Measurements from ENCODE around the gene PRPF19. TPM values are rescaled to one million over a fixed set of nuclear protein-coding genes. Genes with fewer than 3 reads are reported as not detected.

PRPF19 gene
- total and polyA plus RNA-seq, 4 experiments from 2014 or later: 10.8 to 99.2 (median 57.2) TPM

DNA sequence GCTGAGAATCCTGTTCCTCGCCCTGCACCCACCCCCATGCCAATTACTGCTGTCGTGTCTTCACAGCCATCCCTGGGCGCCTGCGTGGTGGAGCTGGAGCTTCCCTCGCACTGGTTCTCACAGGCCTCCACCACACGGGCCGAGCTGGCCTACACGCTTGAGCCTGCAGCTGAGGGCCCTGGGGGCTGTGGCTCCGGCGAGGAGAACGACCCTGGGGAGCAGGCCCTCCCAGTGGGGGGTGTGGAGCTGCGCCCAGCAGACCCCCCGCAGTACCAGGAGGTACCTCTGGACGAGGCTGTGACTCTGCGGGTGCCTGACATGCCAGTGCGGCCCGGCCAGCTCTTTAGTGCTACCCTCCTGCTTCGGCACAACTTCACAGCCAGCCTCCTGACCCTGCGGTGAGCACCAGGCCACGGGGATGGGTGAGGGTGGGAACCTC lies 22.2 kb upstream of the PRPF19 start:
- Mint-ChIP-seq H3K27me3 (peaks cover 7% of the 10 kb centered on the region in 2 donors), H3K4me1 (peaks cover 3 to 18% (median 8%) of the 10 kb centered on the region in 4 donors), H3K9me3 (no peaks in the 10 kb centered on the region), H3K4me3 (no peak overlapping the region), H3K36me3 (no peaks in the 10 kb centered on the region), H3K27ac (no peak overlapping the region)
- Histone ChIP-seq H3K4me1 (ENCODE audit: insufficient read depth, low read length) (peaks cover 17% of the 10 kb centered on the region), H3K27ac (ENCODE audit: low read depth, low read length) (no peak overlapping the region), H3K27me3 (ENCODE audit: insufficient read depth, low read length) (peaks cover 11% of the 10 kb centered on the region), H3K9me3 (ENCODE audit: control insufficient read depth in 1 of 2, low read length in 2 of 2) (no peaks in the 10 kb centered on the region), H3K36me3 (ENCODE audit: insufficient read depth, low read length) (no peaks in the 10 kb centered on the region), H3K4me3 (ENCODE audit: low read length in 2 of 2) (no peak overlapping the region)
- DNase-seq: no peak
- ChIA-PET POLR2A (ENCODE audit: partially characterized antibody) (interaction anchor here (0.6 kb wide), 1 partner anchor 19 kb away, joined by 3 read pairs; no protein-coding TSS in a partner anchor), CTCF (ENCODE audit: partially characterized antibody) (no interaction called here)
- intact Hi-C loops (cut with micrococcal nuclease): no loop called here

DNA sequence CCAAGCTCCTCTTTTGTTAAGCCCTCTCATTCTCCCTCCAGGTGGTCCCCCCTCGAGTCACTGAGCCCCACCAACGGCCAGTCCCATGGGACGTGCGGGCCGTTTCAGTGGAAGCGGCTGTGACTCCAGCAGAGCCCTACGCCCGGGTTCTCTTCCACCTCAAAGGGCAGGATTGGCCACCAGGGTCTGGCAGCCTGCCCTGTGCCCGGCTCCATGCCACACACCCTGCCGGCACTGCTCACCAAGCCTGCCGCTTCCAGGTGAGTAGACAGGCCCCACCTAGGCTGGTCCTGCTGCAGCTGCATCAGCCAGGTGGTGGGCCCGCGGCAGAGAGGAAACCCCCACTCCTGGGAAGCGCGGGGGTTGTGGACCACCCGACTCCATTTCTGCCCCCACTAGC lies 21.2 kb upstream of the PRPF19 start:
- Mint-ChIP-seq H3K27me3 (peaks cover 7 to 9% of the 10 kb centered on the region in 2 donors), H3K4me1 (peaks cover 3 to 23% (median 10%) of the 10 kb centered on the region in 4 donors), H3K36me3 (peaks cover 5 to 9% of the 10 kb centered on the region in 2 donors), H3K9me3 (no peaks in the 10 kb centered on the region), H3K4me3 (no peak overlapping the region), H3K27ac (no peak overlapping the region)
- no peak for DNase-seq
- Histone ChIP-seq H3K4me3 (ENCODE audit: low read length in 2 of 2) (no peak overlapping the region), H3K27me3 (ENCODE audit: insufficient read depth, low read length) (peaks cover 11% of the 10 kb centered on the region), H3K4me1 (ENCODE audit: insufficient read depth, low read length) (peaks cover 20% of the 10 kb centered on the region), H3K36me3 (ENCODE audit: insufficient read depth, low read length) (peaks cover 5% of the 10 kb centered on the region), H3K27ac (ENCODE audit: low read depth, low read length) (no peak overlapping the region), H3K9me3 (ENCODE audit: control insufficient read depth in 1 of 2, low read length in 2 of 2) (no peaks in the 10 kb centered on the region)
- ChIA-PET POLR2A (ENCODE audit: partially characterized antibody) (no interaction called here), CTCF (ENCODE audit: partially characterized antibody) (no interaction called here)
- intact Hi-C loops (cut with micrococcal nuclease): no loop called here

DNA sequence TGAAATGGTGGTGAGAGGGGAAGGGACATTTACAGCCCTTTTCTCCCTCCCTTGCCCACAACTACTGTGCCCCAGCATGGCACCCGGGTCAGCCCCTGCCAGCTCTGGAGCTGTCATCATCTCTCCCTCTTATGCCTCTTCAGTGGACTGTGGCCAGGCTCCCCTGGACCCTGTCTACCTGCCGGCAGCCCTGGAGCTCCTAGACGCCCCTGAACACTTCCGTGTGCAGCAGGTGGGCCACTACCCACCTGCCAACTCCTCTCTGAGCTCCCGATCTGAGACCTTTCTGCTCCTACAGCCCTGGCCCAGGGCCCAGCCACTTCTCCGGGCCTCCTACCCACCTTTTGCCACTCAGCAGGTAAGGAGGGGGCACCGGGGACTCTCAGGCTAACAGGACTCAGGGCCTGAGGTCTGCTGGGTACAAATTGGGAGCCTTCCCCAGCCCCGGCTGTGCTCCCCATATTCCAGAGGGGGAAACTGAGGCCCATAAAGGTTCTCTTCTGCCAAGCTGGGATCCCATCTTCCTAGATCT lies 20.7 kb upstream of the PRPF19 start:
- intact Hi-C loops (cut with micrococcal nuclease): no loop called here
- Mint-ChIP-seq H3K27me3 (peaks cover 7 to 13% of the 10 kb centered on the region in 2 donors), H3K4me3 (peak overlapping the region in 1 of 8 donors; percentile 15), H3K27ac (no peak overlapping the region), H3K36me3 (peaks cover 9 to 13% of the 10 kb centered on the region in 2 donors), H3K9me3 (no peaks in the 10 kb centered on the region), H3K4me1 (peaks cover 5 to 23% (median 13%) of the 10 kb centered on the region in 4 donors)
- Histone ChIP-seq H3K9me3 (ENCODE audit: control insufficient read depth in 1 of 2, low read length in 2 of 2) (no peaks in the 10 kb centered on the region), H3K36me3 (ENCODE audit: insufficient read depth, low read length) (peaks cover 10% of the 10 kb centered on the region), H3K27ac (ENCODE audit: low read depth, low read length) (no peak overlapping the region), H3K4me3 (ENCODE audit: low read length in 2 of 2) (no peak overlapping the region), H3K27me3 (ENCODE audit: insufficient read depth, low read length) (peaks cover 11% of the 10 kb centered on the region), H3K4me1 (ENCODE audit: insufficient read depth, low read length) (peaks cover 20% of the 10 kb centered on the region)
- no peak for DNase-seq
- CTCF ChIA-PET (ENCODE audit: partially characterized antibody): no interaction called here
- POLR2A ChIA-PET (ENCODE audit: partially characterized antibody): no interaction called here

DNA sequence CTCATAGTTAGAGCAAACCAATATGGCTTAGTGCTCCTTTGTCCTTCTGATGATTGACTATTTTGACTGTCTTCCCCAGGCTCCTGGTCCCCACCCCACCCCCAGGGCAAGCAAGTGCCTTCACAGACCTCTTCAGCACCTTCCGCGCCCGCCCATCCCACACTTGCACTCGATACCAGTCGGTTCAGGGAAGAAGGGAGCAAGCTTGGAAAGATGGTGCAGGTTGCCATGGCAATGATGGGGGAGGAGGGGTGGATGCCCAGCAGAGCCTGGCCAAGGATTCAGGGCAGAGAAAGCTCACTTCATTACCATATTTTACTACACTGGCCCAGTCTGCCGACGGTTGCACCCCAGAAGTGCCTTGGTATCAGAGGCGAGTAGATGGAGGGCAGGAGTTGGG lies 20.1 kb upstream of the PRPF19 start:
- DNase-seq: no peak
- H3K9me3 ChIP-seq (ENCODE audit: control insufficient read depth in 1 of 2, low read length in 2 of 2): no peaks in the 10 kb centered on the region
- no peak overlapping the region for H3K4me3 ChIP-seq (ENCODE audit: low read length in 2 of 2)
- Mint-ChIP-seq H3K9me3 (no peaks in the 10 kb centered on the region), H3K4me1 (peaks cover 5 to 23% (median 13%) of the 10 kb centered on the region in 4 donors), H3K36me3 (peaks cover 14 to 20% of the 10 kb centered on the region in 2 donors), H3K27ac (no peak overlapping the region), H3K27me3 (peaks cover 6 to 13% of the 10 kb centered on the region in 2 donors), H3K4me3 (peak overlapping the region in 1 of 8 donors; percentile 5)
- H3K4me1 ChIP-seq (ENCODE audit: insufficient read depth, low read length): peaks cover 20% of the 10 kb centered on the region
- peaks cover 11% of the 10 kb centered on the region for H3K27me3 ChIP-seq (ENCODE audit: insufficient read depth, low read length)
- no peak overlapping the region for H3K27ac ChIP-seq (ENCODE audit: low read depth, low read length)
- intact Hi-C loops (cut with micrococcal nuclease): no loop called here
- ChIA-PET POLR2A (ENCODE audit: partially characterized antibody) (no interaction called here), CTCF (ENCODE audit: partially characterized antibody) (interaction anchor here (1.6 kb wide), 1 partner anchor 11 kb away, joined by 3 read pairs; no protein-coding TSS in a partner anchor)
- H3K36me3 ChIP-seq (ENCODE audit: insufficient read depth, low read length): peaks cover 16% of the 10 kb centered on the region

DNA sequence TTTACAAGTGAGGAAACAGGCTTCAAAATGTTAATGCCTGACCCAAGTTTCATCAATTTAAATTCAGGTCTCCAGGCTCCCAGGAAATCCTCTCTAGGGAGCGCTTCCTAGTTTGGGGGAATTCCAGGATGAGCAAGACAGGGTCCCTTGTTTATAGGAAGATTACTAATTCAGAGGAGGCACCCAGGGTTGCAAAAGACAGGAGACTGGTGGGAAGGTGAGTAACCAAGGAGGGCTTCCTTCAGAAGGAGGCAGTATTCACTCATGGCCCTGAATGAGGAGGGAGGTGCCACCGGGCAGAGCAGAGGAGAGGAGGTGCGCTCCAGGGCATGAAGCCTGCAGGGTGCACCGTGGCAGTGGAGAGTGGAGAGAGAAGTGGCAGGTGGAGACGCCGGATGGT lies 19.5 kb upstream of the PRPF19 start:
- CTCF ChIA-PET (ENCODE audit: partially characterized antibody): interaction anchor here (1.6 kb wide), 1 partner anchor 10 kb away, joined by 3 read pairs; no protein-coding TSS in a partner anchor
- H3K4me3 Mint-ChIP-seq: peak overlapping the region in 6 of 8 donors; percentile 13 to 53 (median 36)
- Histone ChIP-seq H3K4me1 (ENCODE audit: insufficient read depth, low read length) (peaks cover 20% of the 10 kb centered on the region), H3K27ac (ENCODE audit: low read depth, low read length) (no peak overlapping the region), H3K36me3 (ENCODE audit: insufficient read depth, low read length) (peaks cover 22% of the 10 kb centered on the region), H3K4me3 (ENCODE audit: low read length in 2 of 2) (no peak overlapping the region), H3K9me3 (ENCODE audit: control insufficient read depth in 1 of 2, low read length in 2 of 2) (no peaks in the 10 kb centered on the region), H3K27me3 (ENCODE audit: insufficient read depth, low read length) (peaks cover 11% of the 10 kb centered on the region)
- H3K9me3 Mint-ChIP-seq: no peaks in the 10 kb centered on the region
- peaks cover 21 to 26% of the 10 kb centered on the region in 2 donors for H3K36me3 Mint-ChIP-seq
- peaks cover 5 to 23% (median 13%) of the 10 kb centered on the region in 4 donors for H3K4me1 Mint-ChIP-seq
- intact Hi-C loops (cut with micrococcal nuclease): no loop called here
- peaks cover 4 to 13% of the 10 kb centered on the region in 2 donors for H3K27me3 Mint-ChIP-seq
- no peak for DNase-seq
- H3K27ac Mint-ChIP-seq: peak overlapping the region in 1 of 7 donors; percentile 46
- POLR2A ChIA-PET (ENCODE audit: partially characterized antibody): no interaction called here

DNA sequence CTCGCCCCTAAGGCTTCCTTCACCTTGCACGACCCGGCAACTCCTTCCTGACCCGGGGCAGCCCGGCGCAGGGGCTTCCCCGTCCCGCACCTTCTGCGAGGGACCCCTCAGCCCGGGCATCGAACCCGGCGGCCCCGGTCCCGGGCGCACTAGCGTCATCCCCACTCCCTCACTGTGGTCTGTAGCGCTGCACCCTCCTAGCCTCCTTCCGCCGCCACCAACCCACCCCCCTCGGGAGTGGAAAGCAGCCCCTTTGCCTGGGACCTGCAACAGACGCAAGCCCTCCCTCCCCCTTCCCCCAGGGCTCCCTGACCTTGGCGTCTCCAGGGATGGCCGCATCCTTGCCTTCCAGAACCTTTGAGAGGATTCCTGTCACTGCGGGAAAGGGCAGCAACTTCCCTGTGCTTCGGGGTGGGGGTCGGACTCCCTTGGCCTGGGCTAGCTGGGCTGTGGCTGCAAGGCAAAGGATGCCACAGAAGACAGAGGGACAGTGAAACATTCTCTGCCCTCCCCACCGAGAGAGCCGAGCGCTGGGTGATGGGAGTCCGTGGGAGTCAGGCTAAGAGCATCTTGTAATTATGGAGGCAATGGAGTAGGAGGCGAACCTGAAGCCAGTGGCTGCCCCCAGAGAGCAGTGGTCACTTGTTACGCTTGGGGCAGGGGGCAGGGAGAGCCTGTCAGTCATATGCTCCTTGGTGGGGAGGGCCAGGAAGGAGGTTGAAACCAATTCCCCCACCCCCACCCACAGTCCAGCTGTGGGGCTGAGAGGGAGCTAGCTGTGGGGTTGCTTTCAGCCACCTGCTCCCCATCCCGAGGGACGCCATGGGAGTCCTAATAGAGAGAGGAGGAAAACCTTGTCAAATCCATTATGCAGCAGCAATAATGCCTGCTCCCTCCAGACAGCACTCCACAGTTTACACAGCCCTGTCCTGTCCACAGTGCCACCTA lies 18.8 kb upstream of the PRPF19 start:
- peak overlapping the region in 2 of 7 donors; percentile 46 to 59 for H3K27ac Mint-ChIP-seq

More for the DNA sequence above, 18.8 kb upstream of the PRPF19 start:
- Histone ChIP-seq H3K9me3 (ENCODE audit: control insufficient read depth in 1 of 2, low read length in 2 of 2) (no peaks in the 10 kb centered on the region), H3K27me3 (ENCODE audit: insufficient read depth, low read length) (peaks cover 11% of the 10 kb centered on the region), H3K36me3 (ENCODE audit: insufficient read depth, low read length) (peaks cover 29% of the 10 kb centered on the region), H3K4me1 (ENCODE audit: insufficient read depth, low read length) (peaks cover 20% of the 10 kb centered on the region), H3K27ac (ENCODE audit: low read depth, low read length) (no peak overlapping the region), H3K4me3 (ENCODE audit: low read length in 2 of 2) (peak overlapping the region in 1 of 2 donors; percentile 32)
- Mint-ChIP-seq H3K36me3 (peaks cover 28 to 33% of the 10 kb centered on the region in 2 donors), H3K4me1 (peaks cover 5 to 23% (median 13%) of the 10 kb centered on the region in 4 donors), H3K27me3 (peaks cover 4 to 13% of the 10 kb centered on the region in 2 donors), H3K4me3 (peak overlapping the region; percentile 25 to 82 (median 66)), H3K9me3 (no peaks in the 10 kb centered on the region)
- intact Hi-C loops (cut with micrococcal nuclease): no loop called here
- ChIA-PET CTCF (ENCODE audit: partially characterized antibody) (interaction anchor here (1.6 kb wide), 1 partner anchor 9 kb away, joined by 3 read pairs; no protein-coding TSS in a partner anchor), POLR2A (ENCODE audit: partially characterized antibody) (interaction anchor here (1.0 kb wide), 1 partner anchor 10 kb away, joined by 3 read pairs; no protein-coding TSS in a partner anchor)
- DNase-seq: peak in 1 of 5 donors; percentile 13
